Fibroblast of lung (primary cell): ENCODE measurements around the gene FAM228A. TPM values are rescaled to one million over a fixed set of nuclear protein-coding genes. Genes with fewer than 3 reads are reported as not detected.
"Not testable (repeated sequence)": the region's sequence is repeated elsewhere in the genome, so short reads cannot be mapped to it uniquely, and the experiment has no call there.

ENCODE experiments used
- DNase-seq, 2 donors: peaks; one replicate each; pipeline versions ENCODE4 v3.0.0 to v3.0.0-alpha.2; 2010; ENCODE audit warnings: low read depth in 2 of 2
- H2AFZ ChIP-seq: 2 replicates; pipeline ENCODE4 v1.5.1; 2012; ENCODE audit warnings: low read length, control low read depth, inconsistent platforms
- H3K27ac ChIP-seq: 2 replicates; pipeline ENCODE4 v1.5.1; 2011; ENCODE audit warnings: low read length, control low read depth; ENCODE audit not compliant: insufficient read depth
- H3K27me3 ChIP-seq: 2 replicates; pipeline ENCODE4 v1.5.1; 2011; ENCODE audit warnings: mild to moderate bottlenecking, low read length; ENCODE audit not compliant: control insufficient read depth, insufficient read depth
- H3K36me3 ChIP-seq: 2 replicates; pipeline ENCODE4 v1.5.1; 2011; ENCODE audit warnings: low read length; ENCODE audit not compliant: control insufficient read depth, insufficient read depth
- H3K4me1 ChIP-seq: 2 replicates; pipeline ENCODE4 v1.5.1; 2011; ENCODE audit warnings: low read length; ENCODE audit not compliant: control insufficient read depth, insufficient read depth; ENCODE audit errors: extremely low read depth
- H3K4me2 ChIP-seq: 2 replicates; pipeline ENCODE4 v1.5.1; 2011; ENCODE audit warnings: low read length, control low read depth; ENCODE audit not compliant: insufficient read depth; ENCODE audit errors: extremely low read depth
- H3K4me3 ChIP-seq, 4 experiments: fragments of 200-600 bp in 1 of 4; sonication (generic) in 1 of 4; replicated peaks in 1 of 4; 2 replicates each; pipeline ENCODE4 v1.5.1; 2011 to 2016; ENCODE audit warnings: low read length in 4 of 4, low read depth in 3 of 4, mild to moderate bottlenecking in 3 of 4, control low read depth in 2 of 4, inconsistent platforms in 1 of 4, mixed read lengths in 1 of 4; ENCODE audit not compliant: insufficient read depth in 1 of 4; ENCODE audit errors: control extremely low read depth in 1 of 4
- H3K79me2 ChIP-seq: 2 replicates; pipeline ENCODE4 v1.5.1; 2012; ENCODE audit warnings: mild to moderate bottlenecking, low read length, inconsistent platforms; ENCODE audit not compliant: control insufficient read depth, insufficient read depth
- H3K9ac ChIP-seq: 2 replicates; pipeline ENCODE4 v1.5.1; 2011; ENCODE audit warnings: mild to moderate bottlenecking, low read length, control low read depth; ENCODE audit not compliant: insufficient read depth
- H3K9me3 ChIP-seq: 2 replicates; pipeline ENCODE4 v1.5.1; 2012; ENCODE audit warnings: low read depth, low read length; ENCODE audit not compliant: control insufficient read depth, insufficient read depth
- H4K20me1 ChIP-seq: 2 replicates; pipeline ENCODE4 v1.5.1; 2011; ENCODE audit warnings: low read length; ENCODE audit not compliant: control insufficient read depth, insufficient read depth; ENCODE audit errors: extremely low read depth
- EZH2 ChIP-seq: IDR thresholded peaks from 2 replicates; pipeline ENCODE4 v1.5.1; 2012; ENCODE audit warnings: low read length, control low read depth, mild to moderate bottlenecking; ENCODE audit errors: missing control alignments
- polyA plus RNA-seq, 2 donors: library from polyadenylated mRNA; depleted of rRNA in 1 of 2; stranded (reverse) in 1 of 2; unstranded in 1 of 2; fragments of >200 nt; gene quantifications; 2 replicates each; pipeline ENCODE4 v1.2.1, GENCODE V29; 2011 to 2012; ENCODE audit warnings: missing spikeins in 1 of 2
- total RNA-seq: library from RNA; depleted of rRNA; stranded (reverse); fragments of >200 nt; gene quantifications from 2 replicates; pipeline ENCODE4 v1.2.1, GENCODE V29; 2014
- TF ChIP-seq, protein P1 (sequence below), 2 donors: IDR thresholded peaks in 1 of 2; conservative IDR thresholded peaks in 1 of 2; 1 replicate in 1 of 2; 2 replicates in 1 of 2; pipeline ENCODE4 v1.5.1; 2011 to 2012; ENCODE audit warnings: low read length in 2 of 2, control low read depth in 1 of 2, inconsistent platforms in 1 of 2, low read depth in 1 of 2, mild to moderate bottlenecking in 1 of 2

The FAM228A gene
- total and polyA plus RNA-seq, 2 donors (not counting 1 experiment from before 2014, with no cell fraction given) = 0.99 to 4.3 TPM

DNA sequence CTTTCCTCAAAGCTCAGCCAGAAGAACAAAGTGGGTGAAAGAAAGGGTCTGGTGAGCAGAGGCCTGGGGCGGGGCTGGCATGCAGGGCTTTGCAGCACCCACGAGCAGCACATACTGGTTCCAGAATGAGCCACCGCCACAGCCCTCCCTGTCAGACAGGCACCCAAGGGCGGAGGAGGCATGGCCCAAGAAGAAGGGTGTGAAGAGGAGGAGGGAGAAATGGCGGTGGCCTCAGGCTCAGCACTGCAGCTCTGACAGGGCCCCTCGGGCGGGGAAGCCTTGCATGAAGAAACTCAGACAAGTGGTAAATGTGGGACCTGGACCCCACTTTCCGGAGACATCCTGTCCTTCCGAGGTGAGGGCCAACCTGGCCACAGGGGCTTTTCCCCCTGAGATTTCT is 15.7 kb downstream of the FAM228A start:
- H3K27ac ChIP-seq = no peak overlapping the region
- H2AFZ ChIP-seq = no peak overlapping the region
- H3K4me2 ChIP-seq = no peak overlapping the region
- DNase-seq = no peak
- no peaks in the 10 kb centered on the region for H3K27me3 ChIP-seq
- no peak overlapping the region for H3K9ac ChIP-seq
- H3K4me3 ChIP-seq = no peak overlapping the region
- H4K20me1 ChIP-seq = no peaks in the 10 kb centered on the region
- no peak for TF ChIP-seq EZH2
- TF ChIP-seq, protein P1, sequence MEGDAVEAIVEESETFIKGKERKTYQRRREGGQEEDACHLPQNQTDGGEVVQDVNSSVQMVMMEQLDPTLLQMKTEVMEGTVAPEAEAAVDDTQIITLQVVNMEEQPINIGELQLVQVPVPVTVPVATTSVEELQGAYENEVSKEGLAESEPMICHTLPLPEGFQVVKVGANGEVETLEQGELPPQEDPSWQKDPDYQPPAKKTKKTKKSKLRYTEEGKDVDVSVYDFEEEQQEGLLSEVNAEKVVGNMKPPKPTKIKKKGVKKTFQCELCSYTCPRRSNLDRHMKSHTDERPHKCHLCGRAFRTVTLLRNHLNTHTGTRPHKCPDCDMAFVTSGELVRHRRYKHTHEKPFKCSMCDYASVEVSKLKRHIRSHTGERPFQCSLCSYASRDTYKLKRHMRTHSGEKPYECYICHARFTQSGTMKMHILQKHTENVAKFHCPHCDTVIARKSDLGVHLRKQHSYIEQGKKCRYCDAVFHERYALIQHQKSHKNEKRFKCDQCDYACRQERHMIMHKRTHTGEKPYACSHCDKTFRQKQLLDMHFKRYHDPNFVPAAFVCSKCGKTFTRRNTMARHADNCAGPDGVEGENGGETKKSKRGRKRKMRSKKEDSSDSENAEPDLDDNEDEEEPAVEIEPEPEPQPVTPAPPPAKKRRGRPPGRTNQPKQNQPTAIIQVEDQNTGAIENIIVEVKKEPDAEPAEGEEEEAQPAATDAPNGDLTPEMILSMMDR (conservative IDR thresholded peaks at IDR 0.05 in 1 of 2, IDR thresholded peaks at IDR 0.05 in 1 of 2; ENCODE audit: low read depth in 1 of 2, low read length in 2 of 2) = no peak
- no peaks in the 10 kb centered on the region for H3K4me1 ChIP-seq
- no peaks in the 10 kb centered on the region for H3K9me3 ChIP-seq
- H3K36me3 ChIP-seq = no peaks in the 10 kb centered on the region
- H3K79me2 ChIP-seq = no peaks in the 10 kb centered on the region

DNA sequence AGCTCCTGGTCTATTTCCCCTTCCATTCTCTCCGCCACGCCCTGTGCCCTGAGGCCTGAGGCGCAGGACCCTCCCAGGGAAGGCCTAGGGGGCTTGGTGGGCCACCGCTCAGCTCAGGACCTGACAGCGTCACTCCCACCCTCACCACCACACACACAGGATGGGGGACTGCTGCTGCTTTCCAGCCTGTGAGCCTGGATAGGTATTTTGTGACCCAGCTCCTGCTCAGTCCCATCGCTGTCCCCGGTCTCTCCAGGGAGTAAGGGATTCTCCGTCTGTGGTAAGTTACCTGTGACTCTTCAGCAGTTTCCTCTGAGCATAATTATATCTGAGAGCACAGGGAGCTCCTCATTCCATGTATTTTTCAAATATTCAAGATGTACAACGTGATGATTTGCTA is 16.3 kb downstream of the FAM228A start:
- Histone ChIP-seq H3K36me3 (no peaks in the 10 kb centered on the region), H3K27me3 (no peaks in the 10 kb centered on the region), H3K79me2 (no peaks in the 10 kb centered on the region), H3K4me1 (no peaks in the 10 kb centered on the region), H3K9me3 (no peaks in the 10 kb centered on the region), H4K20me1 (no peaks in the 10 kb centered on the region), H3K27ac (no peak overlapping the region), H2AFZ (no peak overlapping the region), H3K4me2 (no peak overlapping the region), H3K9ac (no peak overlapping the region), H3K4me3 (no peak overlapping the region)
- DNase-seq = no peak
- no peak for TF ChIP-seq EZH2
- TF ChIP-seq, protein P1 (conservative IDR thresholded peaks at IDR 0.05 in 1 of 2, IDR thresholded peaks at IDR 0.05 in 1 of 2; ENCODE audit: low read depth in 1 of 2, low read length in 2 of 2) = no peak

DNA sequence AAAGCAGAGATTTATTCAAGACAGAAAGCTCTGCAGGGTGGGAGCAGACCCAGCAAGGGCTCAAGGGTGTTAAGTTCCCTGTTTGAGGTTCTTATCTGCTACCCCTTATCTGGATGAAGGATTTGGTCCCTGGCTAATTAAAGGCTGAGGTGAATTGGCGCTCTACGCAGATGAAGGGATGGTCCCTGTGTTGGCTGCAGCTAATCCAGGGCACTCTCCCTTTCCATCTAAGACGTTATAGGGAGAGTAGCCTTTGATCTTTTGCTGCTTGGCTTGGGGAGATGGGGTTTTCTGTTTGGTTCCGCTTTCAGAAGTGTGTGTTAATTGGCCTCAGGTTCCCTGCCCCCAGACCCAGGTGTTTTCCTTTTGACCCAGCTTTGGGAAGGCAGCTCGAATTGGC is 17.0 kb downstream of the FAM228A start:
- Histone ChIP-seq H4K20me1 (no peaks in the 10 kb centered on the region), H2AFZ (no peak overlapping the region), H3K4me3 (no peak overlapping the region), H3K79me2 (no peaks in the 10 kb centered on the region), H3K27me3 (no peaks in the 10 kb centered on the region), H3K4me2 (no peak overlapping the region), H3K4me1 (no peaks in the 10 kb centered on the region), H3K9me3 (no peaks in the 10 kb centered on the region), H3K36me3 (no peaks in the 10 kb centered on the region), H3K27ac (no peak overlapping the region), H3K9ac (no peak overlapping the region)
- no peak for TF ChIP-seq EZH2
- TF ChIP-seq, protein P1 (conservative IDR thresholded peaks at IDR 0.05 in 1 of 2, IDR thresholded peaks at IDR 0.05 in 1 of 2; ENCODE audit: low read depth in 1 of 2, low read length in 2 of 2) = no peak
- DNase-seq = no peak

DNA sequence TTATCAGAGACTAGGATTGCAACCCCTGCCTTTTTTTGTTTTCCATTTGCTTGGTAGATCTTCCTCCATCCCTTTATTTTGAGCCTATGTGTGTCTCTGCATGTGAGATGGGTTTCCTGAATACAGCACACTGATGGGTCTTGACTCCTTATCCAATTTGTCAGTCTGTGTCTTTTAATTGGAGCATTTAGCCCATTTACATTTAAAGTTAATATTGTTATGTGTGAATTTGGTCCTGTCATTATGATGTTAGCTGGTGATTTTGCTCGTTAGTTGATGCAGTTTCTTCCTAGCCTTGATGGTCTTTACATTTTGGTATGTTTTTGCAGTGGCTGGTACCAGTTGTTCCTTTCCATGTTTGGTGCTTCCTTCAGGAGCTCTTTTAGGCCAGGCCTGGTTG is 22.4 kb downstream of the FAM228A start:
- not testable (repeated sequence) for H3K9me3 ChIP-seq, H4K20me1 ChIP-seq, H3K4me3 ChIP-seq, H2AFZ ChIP-seq, H3K27ac ChIP-seq, DNase-seq, H3K4me2 ChIP-seq, H3K36me3 ChIP-seq, H3K4me1 ChIP-seq, H3K79me2 ChIP-seq, H3K9ac ChIP-seq, H3K27me3 ChIP-seq
